ENCODE results near the gene USP40.

Gene USP40

GRCh38 chr2:233482616-233483015 lies 84.0 kb downstream of the USP40 start:
- Histone ChIP-seq H3K4me2 (ENCODE audit: low read length) (no peak overlapping the region), H2AFZ (ENCODE audit: low read depth, low read length) (no peak overlapping the region), H3K79me2 (ENCODE audit: low read length) (no peaks in the 10 kb centered on the region), H4K20me1 (ENCODE audit: insufficient read depth, low read length) (no peaks in the 10 kb centered on the region), H3K4me3 (ENCODE audit: low read length) (no peak overlapping the region), H3K9me3 (ENCODE audit: insufficient read depth, low read length) (no peaks in the 10 kb centered on the region), H3K27me3 (ENCODE audit: low read depth, low read length) (no peaks in the 10 kb centered on the region), H3K9ac (ENCODE audit: low read length) (no peak overlapping the region), H3K4me1 (ENCODE audit: low read length) (no peaks in the 10 kb centered on the region), H3K27ac (ENCODE audit: low read length) (no peak overlapping the region), H3K36me3 (replicated peaks; ENCODE audit: low read depth, low read length) (no peaks in the 10 kb centered on the region)
- TF ChIP-seq, protein P1, sequence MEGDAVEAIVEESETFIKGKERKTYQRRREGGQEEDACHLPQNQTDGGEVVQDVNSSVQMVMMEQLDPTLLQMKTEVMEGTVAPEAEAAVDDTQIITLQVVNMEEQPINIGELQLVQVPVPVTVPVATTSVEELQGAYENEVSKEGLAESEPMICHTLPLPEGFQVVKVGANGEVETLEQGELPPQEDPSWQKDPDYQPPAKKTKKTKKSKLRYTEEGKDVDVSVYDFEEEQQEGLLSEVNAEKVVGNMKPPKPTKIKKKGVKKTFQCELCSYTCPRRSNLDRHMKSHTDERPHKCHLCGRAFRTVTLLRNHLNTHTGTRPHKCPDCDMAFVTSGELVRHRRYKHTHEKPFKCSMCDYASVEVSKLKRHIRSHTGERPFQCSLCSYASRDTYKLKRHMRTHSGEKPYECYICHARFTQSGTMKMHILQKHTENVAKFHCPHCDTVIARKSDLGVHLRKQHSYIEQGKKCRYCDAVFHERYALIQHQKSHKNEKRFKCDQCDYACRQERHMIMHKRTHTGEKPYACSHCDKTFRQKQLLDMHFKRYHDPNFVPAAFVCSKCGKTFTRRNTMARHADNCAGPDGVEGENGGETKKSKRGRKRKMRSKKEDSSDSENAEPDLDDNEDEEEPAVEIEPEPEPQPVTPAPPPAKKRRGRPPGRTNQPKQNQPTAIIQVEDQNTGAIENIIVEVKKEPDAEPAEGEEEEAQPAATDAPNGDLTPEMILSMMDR (IDR thresholded peaks at IDR 0.05; ENCODE audit: low read depth, low read length), result no peak
- TF ChIP-seq EZH2phosphoT487 (IDR thresholded peaks at IDR 0.05; ENCODE audit: low read depth), result no peak

DNA sequence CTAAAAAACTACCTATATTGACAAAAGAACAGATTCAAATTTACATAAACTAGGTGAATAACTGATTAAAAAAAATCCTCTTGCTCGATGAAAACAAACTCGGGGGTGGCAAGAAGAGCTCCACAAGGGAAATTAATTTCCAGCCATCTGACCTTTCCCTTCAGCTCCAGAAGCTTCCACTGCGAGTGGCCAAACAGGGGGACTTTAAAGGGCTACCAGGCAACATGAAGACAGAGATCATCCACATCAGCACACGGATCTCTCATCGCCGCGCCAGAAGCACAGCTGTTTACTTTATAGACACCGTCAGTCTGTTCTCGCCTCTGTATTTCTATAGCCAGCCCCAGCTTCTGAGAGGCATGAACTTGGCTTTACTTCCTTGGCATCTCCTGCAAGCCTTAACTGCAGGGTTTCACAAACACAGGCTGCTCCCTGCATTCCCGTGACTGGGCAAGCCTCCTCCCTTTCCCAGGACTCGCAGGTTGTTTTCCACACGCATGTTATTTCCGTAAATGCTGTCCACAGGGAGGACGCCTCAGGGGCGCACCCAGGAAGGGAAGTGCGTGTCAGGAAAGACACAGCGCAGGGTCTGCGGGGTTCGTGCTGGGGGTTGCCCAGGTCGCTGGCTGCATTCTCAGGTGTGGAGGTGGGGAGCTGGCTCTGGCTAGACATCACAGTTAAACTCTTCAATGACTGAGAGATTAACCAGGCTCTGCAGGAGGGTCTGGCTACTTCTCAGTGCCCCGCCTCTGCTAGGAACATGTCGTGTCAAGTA lies 85.0 kb downstream of the USP40 start:
- Histone ChIP-seq H3K4me1 (ENCODE audit: low read length) (no peaks in the 10 kb centered on the region), H3K79me2 (ENCODE audit: low read length) (no peaks in the 10 kb centered on the region), H3K36me3 (replicated peaks; ENCODE audit: low read depth, low read length) (no peaks in the 10 kb centered on the region), H3K27ac (ENCODE audit: low read length) (no peak overlapping the region), H3K27me3 (ENCODE audit: low read depth, low read length) (no peaks in the 10 kb centered on the region), H3K9me3 (ENCODE audit: insufficient read depth, low read length) (no peaks in the 10 kb centered on the region), H3K4me2 (ENCODE audit: low read length) (no peak overlapping the region), H2AFZ (ENCODE audit: low read depth, low read length) (no peak overlapping the region), H4K20me1 (ENCODE audit: insufficient read depth, low read length) (no peaks in the 10 kb centered on the region), H3K4me3 (ENCODE audit: low read length) (no peak overlapping the region), H3K9ac (ENCODE audit: low read length) (no peak overlapping the region)
- TF ChIP-seq EZH2phosphoT487 (IDR thresholded peaks at IDR 0.05; ENCODE audit: low read depth), result no peak
- TF ChIP-seq, protein P1 (IDR thresholded peaks at IDR 0.05; ENCODE audit: low read depth, low read length), result no peak

GRCh38 chr2:233480490-233481202 lies 85.9 kb downstream of the USP40 start:
- Histone ChIP-seq H3K4me1 (ENCODE audit: low read length) (no peaks in the 10 kb centered on the region), H3K9me3 (ENCODE audit: insufficient read depth, low read length) (no peaks in the 10 kb centered on the region), H3K27me3 (ENCODE audit: low read depth, low read length) (no peaks in the 10 kb centered on the region), H3K79me2 (ENCODE audit: low read length) (no peaks in the 10 kb centered on the region), H2AFZ (ENCODE audit: low read depth, low read length) (no peak overlapping the region), H3K36me3 (replicated peaks; ENCODE audit: low read depth, low read length) (no peaks in the 10 kb centered on the region), H3K27ac (ENCODE audit: low read length) (no peak overlapping the region), H3K4me2 (ENCODE audit: low read length) (no peak overlapping the region), H4K20me1 (ENCODE audit: insufficient read depth, low read length) (no peaks in the 10 kb centered on the region), H3K4me3 (ENCODE audit: low read length) (no peak overlapping the region), H3K9ac (ENCODE audit: low read length) (no peak overlapping the region)
- no peak for TF ChIP-seq EZH2phosphoT487 (IDR thresholded peaks at IDR 0.05; ENCODE audit: low read depth)
- TF ChIP-seq, protein P1 (IDR thresholded peaks at IDR 0.05; ENCODE audit: low read depth, low read length), result no peak

All from OCI-LY3 (cell line).